WI38 (cell line): ENCODE measurements around the gene PIK3R3.
"Not testable (repeated sequence)": the region's sequence is repeated elsewhere in the genome, so short reads cannot be mapped to it uniquely, and the experiment has no call there.

Source experiments
- H3K4me3 ChIP-seq: 2 replicates; pipeline ENCODE4 v1.5.1; 2011; ENCODE audit warnings: low read depth, mild to moderate bottlenecking, control low read depth, low read length
- TF ChIP-seq, protein P1 (sequence below): IDR thresholded peaks from 2 replicates; pipeline ENCODE4 v1.5.1; 2012; ENCODE audit warnings: low read depth, mild to moderate bottlenecking, control low read depth, low read length

Gene PIK3R3

DNA sequence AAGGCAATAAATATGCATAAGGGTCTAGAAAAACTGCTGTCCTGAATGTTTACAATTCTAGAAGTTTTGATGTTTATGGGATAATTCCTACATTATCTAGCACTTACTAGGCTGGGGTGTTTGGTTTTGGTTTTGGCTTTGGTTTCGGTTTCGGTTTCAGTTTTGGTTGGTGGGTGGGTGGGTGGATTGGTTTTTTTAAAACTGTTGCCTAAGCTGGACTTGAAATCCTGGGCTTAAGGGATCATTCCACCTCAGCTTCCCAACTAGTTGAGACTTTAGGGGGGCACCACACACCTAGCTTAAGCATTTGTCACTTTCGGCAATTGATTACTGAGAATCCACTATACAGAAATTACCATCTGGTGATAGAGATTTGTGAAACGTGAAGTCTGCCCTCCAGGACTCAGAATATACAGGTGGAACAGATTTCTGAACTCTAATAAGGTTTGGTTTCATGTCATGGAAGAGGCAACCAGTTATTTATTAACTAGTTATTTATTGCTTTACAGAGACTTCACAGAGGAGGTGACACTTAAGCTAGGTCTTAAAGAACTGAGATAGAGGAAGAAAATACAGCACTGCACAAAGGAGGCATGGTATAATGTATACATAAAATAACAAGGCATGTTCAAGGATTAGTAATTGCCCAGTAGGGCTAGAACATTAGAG, 69.6 kb downstream of the PIK3R3 start:
- TF ChIP-seq, protein P1, sequence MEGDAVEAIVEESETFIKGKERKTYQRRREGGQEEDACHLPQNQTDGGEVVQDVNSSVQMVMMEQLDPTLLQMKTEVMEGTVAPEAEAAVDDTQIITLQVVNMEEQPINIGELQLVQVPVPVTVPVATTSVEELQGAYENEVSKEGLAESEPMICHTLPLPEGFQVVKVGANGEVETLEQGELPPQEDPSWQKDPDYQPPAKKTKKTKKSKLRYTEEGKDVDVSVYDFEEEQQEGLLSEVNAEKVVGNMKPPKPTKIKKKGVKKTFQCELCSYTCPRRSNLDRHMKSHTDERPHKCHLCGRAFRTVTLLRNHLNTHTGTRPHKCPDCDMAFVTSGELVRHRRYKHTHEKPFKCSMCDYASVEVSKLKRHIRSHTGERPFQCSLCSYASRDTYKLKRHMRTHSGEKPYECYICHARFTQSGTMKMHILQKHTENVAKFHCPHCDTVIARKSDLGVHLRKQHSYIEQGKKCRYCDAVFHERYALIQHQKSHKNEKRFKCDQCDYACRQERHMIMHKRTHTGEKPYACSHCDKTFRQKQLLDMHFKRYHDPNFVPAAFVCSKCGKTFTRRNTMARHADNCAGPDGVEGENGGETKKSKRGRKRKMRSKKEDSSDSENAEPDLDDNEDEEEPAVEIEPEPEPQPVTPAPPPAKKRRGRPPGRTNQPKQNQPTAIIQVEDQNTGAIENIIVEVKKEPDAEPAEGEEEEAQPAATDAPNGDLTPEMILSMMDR, result no peak
- H3K4me3 ChIP-seq, result no peak overlapping the region

DNA sequence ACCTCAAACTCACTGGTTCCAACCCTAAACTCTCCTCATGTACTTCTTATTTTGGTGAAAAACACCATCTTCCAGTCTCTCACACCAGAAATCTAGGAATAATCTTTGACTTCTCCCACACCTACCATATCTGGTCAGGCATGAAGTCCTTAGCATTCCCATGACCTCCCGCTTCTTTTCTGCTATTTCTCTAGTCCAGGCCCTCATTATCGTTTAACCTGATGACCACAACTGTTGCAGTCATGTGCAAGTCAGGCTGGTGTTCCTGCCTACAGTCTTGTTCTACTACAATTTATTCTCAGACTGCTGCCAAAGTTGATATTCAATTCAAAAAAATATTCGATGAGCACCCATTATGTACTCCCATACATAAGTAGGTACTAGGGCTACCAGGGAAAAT, 71.3 kb downstream of the PIK3R3 start:
- no peak overlapping the region for H3K4me3 ChIP-seq
- TF ChIP-seq, protein P1, result no peak

DNA sequence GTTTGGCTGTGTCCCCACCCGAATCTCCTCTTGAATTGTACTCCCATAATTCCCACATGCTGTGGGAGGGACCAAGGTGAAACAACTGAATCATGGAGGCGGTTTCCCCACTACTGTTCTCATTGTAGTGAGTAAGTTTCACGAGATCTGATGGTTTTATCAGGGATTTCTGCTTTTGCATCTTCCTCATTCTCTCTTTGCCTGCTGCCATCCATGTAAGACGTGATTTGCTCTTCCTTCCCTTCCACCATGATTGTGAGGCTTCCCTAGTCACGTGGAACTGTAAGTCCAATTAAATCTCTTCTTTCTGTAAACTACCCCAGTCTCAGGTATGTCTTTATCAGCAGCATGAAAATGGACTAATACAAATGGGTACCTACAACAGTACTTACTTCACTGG, 73.5 kb downstream of the PIK3R3 start:
- TF ChIP-seq, protein P1, result no peak

GRCh38 chr1:46057781-46058180, 74.6 kb downstream of the PIK3R3 start:
- H3K4me3 ChIP-seq, result no peak overlapping the region
- TF ChIP-seq, protein P1, result no peak

More for the DNA sequence above, 73.5 kb downstream of the PIK3R3 start:
- H3K4me3 ChIP-seq, result no peak overlapping the region

GRCh38 chr1:46057215-46057614, 75.2 kb downstream of the PIK3R3 start:
- not testable (repeated sequence) for H3K4me3 ChIP-seq

DNA sequence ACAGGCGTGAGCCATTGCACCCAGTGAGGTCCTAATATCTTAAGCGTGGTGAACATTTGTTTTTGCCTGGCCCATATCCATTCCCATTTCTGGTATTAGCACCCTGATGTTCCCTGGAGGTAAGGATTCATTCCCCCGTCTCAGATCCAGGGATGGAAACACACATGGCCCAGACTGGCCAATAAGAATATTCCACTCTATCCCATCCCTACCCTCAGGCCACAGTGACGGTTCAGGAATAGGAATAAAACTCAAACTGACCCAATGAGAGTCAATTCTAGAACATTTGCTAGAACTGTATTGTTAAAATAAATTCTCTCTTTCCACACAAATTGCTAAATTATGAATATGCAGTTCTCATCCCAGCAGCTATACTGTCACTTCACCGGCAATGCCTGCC, 76.1 kb downstream of the PIK3R3 start:
- TF ChIP-seq, protein P1, result no peak
- no peak overlapping the region for H3K4me3 ChIP-seq

DNA sequence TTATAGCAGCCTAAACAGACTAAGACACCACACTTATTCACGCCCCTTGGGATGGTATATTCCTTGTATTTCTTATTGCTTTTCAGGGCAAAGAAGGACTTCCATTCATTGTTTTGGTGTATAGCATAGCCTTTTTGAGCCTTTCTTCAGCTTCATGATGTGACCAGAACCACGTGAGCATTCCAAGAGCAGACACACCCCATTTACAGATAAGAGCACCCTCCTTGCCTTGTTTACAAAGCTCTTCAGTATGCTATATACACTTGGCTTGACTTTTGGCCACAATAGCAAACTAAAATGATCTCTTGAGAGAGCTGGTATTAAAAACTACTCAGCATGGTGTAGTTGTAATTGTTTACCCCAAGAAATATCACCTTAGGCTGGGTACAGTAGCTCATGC, 78.7 kb downstream of the PIK3R3 start:
- no peak overlapping the region for H3K4me3 ChIP-seq
- TF ChIP-seq, protein P1, result no peak

GRCh38 chr1:46044116-46044515, 88.3 kb downstream of the PIK3R3 start:
- no peak overlapping the region for H3K4me3 ChIP-seq

More at GRCh38 chr1:46044116-46044515, 88.3 kb downstream of the PIK3R3 start:
- TF ChIP-seq, protein P1, result no peak
